HG03439 (cell line): ENCODE data around the gene NAPA.

ENCODE experiments used
- ATAC-seq: cut with Tn5 transposase; IDR thresholded peaks from one replicate; pipeline ENCODE4 v1.9.1; 2021; ENCODE audit warnings: mild to moderate bottlenecking, moderate library complexity; ENCODE audit not compliant: unreplicated experiment

Gene NAPA

GRCh38 chr19:47503130-47503825 is 11.6 kb downstream of the NAPA start:
- ATAC-seq, result no peak

GRCh38 chr19:47499863-47500830 is 14.7 kb downstream of the NAPA start:
- no peak for ATAC-seq

DNA sequence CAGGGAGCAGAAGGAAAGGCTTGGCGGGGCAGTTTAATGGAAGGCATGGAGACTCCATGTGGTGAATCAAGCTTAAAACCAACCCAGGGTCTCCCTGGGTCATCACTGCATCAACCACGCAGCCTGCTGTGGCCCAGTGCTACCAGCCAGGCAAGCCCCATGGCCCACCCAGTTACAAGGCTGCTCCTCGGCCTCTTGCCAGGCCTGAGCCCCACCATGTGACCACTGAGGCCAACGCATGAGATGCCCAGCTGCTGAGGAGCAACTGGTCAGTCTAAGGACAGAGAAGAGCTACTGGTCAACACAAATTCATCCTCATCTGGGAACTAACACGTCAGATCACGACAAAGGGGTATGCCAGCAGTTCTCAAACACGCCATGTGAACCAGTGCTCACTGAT is 15.5 kb downstream of the NAPA start:
- no peak for ATAC-seq

- no peak for ATAC-seq
Measured at GRCh38 chr19:47498561-47498960, 16.3 kb downstream of the NAPA start.

DNA sequence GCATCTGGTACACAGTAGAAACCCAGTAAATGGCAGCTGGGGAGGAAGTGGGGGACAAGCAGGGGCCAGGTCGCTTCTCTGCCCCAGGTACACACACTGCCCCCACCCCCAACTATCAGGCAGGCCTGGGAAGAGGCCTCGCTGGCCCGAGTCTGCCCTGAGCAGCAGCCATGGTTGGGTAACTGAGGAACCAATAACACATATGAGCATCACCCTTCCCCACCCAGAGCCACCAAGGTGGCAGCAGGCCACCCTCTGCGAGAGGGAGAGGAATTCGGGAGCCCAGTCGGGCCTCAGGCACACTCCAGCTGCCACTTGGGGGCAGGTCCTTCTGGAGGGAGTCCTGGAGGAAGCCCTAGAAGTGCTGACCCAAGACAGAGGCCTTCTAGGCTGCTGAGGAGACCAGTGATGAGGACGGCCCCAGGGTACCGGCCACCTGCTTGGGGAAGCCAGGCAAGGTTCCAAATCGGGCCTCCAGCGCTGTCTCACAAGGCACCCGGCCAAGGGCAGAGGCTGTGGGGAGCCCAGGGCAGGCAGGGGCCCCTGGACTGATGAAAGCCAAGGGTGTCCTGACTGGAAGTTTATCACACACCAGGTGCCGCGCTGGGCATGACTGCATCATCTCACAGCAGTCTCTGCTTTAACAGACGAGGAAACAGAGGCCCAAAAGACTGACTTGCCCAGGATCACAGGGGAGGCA is 16.9 kb downstream of the NAPA start:
- no peak for ATAC-seq

DNA sequence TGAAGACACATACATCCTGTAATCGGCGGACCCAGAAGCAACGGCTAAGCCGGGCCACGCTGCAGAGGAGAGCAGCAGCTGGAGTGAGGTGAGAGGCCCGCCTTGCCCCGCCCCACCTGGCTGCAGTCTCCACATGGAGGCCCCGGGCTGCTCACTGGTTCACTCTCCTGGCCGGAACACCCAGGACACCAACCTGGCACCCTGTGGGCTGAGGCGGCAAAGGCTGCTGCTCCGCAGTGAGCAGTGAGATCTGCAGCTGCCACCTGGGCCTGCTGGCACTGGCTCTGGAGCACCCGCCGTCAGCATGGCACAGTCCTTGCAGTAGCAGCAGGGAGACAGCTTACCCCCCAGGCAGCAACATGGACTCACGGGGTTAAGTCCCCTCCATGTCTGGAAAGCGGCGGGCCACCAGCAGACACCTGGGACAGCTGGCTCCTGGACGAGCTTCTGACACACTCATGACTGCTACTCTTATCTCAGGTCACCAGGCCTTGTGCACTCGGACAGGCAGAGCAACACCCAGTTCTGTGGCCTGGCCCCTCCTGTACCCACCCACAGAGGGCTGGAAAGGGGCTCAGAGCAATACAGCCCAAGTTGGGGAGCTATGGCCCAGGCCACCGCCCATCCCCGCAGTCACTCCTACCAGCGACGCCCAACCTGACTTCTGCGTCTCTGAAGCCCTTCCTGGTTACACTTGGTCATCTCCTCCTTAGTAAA is 17.7 kb downstream of the NAPA start:
- no peak for ATAC-seq

- no peak for ATAC-seq
Measured at GRCh38 chr19:47495478-47496372, 19.1 kb downstream of the NAPA start.

GRCh38 chr19:47494729-47495128 is 20.1 kb downstream of the NAPA start:
- ATAC-seq, result no peak

- ATAC-seq, result no peak
Measured at GRCh38 chr19:47494211-47494547, 20.7 kb downstream of the NAPA start.

DNA sequence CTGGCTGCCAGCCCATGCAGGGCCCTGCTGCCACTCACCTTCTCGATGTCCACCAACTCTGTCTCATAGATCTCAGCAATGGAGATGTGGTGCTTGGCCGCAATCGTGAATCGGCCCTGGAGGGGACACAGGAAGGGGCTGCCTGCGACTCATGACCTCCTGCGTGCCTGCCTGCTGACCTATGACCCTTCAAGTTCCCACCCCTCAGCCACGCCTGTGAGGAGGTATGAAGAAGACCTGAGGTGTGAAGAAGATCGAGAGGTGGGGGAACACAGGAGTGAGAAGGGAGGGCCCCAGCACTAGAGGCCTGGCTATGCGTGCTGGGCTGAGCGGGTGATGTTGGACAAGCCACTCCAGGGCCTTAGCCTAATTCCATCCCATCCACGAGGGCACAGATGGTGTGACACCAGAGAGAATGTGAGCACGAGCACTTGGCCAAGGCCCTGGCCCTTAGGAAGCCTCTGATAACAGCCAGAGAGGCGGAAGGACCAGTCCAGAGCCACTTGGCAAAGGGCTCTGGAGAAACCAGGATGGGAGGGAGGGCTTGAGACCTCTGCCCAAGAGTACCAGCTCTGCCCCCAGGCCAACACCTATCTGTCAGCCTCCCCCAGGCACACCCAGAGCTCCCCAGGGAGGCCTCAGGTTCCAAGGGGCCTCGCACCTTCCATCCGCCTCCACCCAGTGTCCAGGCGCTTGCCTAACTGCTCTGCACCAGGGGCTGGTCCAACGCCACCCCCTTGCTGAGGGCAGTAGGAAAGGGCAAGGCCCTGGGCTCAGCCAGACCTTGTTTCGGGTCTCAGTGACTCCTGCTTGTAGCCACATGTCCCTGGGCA is 21.3 kb downstream of the NAPA start:
- ATAC-seq, result no peak

GRCh38 chr19:47492571-47493377 is 22.1 kb downstream of the NAPA start:
- ATAC-seq, result no peak

DNA sequence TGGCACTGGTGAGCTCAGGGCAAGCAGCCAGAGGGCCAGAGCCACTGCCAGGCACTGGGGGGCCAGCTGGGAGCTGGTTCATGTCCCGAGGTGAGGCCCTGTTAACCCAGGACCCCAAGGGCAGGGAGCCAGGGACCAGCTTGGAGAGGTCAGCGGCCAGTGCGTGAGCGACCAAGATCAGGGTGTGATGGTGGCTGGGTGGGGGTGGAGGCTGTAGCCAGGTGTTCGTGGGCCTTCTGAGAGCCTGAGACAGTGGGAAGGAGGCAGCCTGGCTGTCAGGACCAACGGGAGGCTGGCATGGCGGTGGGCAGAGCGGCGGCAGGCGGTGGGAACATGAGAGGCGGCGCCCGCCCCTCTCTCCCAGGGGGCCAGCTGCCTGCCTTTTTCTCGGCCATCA is 22.7 kb downstream of the NAPA start:
- no peak for ATAC-seq

- no peak for ATAC-seq
Measured at GRCh38 chr19:47491358-47492136, 23.3 kb downstream of the NAPA start.

DNA sequence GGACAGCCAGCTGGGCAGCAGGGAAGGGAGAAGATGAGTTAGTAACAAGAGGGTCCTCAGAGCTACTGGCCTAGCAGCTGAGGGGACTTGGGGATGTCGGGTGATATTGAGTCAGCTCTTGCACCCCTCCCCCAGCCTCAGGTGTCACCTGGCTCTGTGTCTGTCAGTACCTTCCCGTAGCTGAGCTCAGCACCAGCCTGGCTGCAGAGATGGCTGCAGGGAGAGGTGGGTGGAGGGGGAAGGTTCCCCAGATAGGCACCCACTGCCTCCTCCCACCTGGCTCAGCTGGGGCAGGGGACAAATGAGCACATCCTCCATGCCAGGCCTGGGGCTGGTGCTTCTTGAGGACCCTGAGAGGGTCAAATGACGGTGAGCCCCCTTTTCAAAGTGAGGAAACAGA is 24.0 kb downstream of the NAPA start:
- no peak for ATAC-seq

DNA sequence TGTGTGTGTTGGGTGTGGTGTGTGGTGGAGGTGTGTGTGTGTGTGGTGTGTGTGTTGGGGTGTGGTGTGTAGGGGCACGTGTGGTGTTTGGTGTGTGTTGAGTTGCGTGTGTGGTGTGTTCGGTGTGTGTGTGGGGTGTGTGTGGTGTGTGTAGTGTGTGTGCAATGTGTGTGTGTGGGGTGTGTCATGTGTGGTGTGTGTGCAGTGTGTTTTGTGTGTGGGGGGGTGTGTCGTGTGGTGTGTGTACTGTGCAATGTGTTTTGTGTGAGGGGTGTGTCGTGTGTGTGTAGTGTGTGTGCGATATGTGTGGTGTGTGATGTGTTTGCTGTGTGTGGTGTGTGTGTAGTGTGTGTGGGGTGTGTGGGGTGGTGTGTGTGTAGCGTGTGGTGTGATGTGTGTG is 24.8 kb downstream of the NAPA start:
- ATAC-seq, result no peak

DNA sequence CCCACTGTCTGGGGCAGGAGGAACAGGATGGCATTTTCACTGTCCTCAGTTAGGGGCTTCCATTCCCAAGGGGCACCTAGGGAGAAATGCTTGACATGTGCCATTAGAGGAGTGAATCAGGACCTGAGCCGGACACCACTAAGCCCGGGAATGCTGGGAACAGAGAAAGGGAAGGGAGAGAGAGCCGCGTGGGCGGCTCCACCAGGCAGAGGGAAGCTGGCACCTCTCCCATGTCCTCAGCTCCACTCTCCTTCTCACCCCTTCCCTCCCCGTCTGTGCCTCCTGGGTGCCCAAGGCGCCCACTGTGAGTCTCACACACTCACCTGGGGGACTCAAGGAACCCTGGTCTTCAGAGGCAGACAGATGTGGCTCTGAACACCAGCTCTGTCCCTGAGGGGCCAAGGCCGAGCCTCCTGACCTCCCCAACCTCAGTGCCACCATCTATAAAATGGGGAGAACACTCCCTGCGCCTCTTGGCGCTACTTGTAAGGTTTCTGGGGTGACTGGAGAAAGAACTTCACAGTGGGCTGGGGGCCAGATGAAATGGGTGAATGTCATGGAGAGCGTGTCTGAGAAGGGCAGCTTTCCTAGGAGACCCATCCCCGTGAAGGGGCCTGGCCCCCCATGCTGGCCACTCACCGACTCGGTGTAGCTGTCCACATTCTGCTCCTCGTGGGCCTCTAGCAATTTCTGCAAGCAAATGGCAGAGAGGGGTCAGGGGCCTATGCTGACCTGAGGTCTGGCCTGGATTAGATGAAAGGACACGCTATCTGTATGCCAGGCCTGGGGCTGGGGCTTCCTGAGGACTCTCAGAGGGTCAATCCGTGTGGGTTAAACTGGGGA is 25.6 kb downstream of the NAPA start:
- ATAC-seq, result no peak
